Ovary (tissue), 9 donors: Measurements from ENCODE around the gene PDE3A. TPM values are rescaled to one million over a fixed set of nuclear protein-coding genes. Genes with fewer than 3 reads are reported as not detected.

Experiments used
- DNase-seq, 5 donors: peaks; one replicate each; pipeline ENCODE4 v3.0.0-alpha.2; 2019 to 2020
- H3K27ac ChIP-seq, 2 donors: fragments of 200-600 bp; one replicate each; pipeline versions ENCODE4 v1.5.1 to v1.8.0; 2019 to 2022
- H3K27me3 ChIP-seq: fragments of 200-600 bp; one replicate; pipeline ENCODE4 v1.8.0; 2022
- H3K36me3 ChIP-seq: fragments of 200-600 bp; sonication (generic); one replicate; pipeline ENCODE4 v1.5.1; 2019
- H3K4me1 ChIP-seq: one replicate; pipeline ENCODE4 v1.8.1; 2013; ENCODE audit warnings: mild to moderate bottlenecking, moderate library complexity; ENCODE audit not compliant: insufficient read depth
- H3K4me3 ChIP-seq: fragments of 200-600 bp; sonication (generic); one replicate; pipeline ENCODE4 v1.5.1; 2017
- H3K9me3 ChIP-seq, 2 donors: fragments of 200-600 bp in 1 of 2; sonication (generic) in 1 of 2; one replicate each; pipeline versions ENCODE4 v1.5.1 to v1.8.1; 2013 to 2019; ENCODE audit warnings: mild to moderate bottlenecking in 1 of 2, moderate library complexity in 1 of 2
- EP300 ChIP-seq: sonication (generic); formaldehyde crosslinking; IDR thresholded peaks from one replicate; pipeline ENCODE4 v1.6.1; 2017; ENCODE audit warnings: antibody characterized with exemption
- POLR2A ChIP-seq: fragments of 450-650 bp; IDR thresholded peaks from one replicate; pipeline ENCODE4 v1.6.1; 2017; ENCODE audit warnings: antibody characterized with exemption, mild to moderate bottlenecking, moderate library complexity
- WGBS, 3 donors: extraction: QIAGEN DNeasy Blood & Tissue Kit in 1 of 3; methylation state at CpG; one replicate each; pipeline versions ENCODE4 v1.1.5 to v1.1.7; 2013 to 2017; 5-methylcytosine and 5-hydroxymethylcytosine counted together
- intact Hi-C, 4 donors: fragments of 100-400 bp; cut with DNase I; formaldehyde crosslinking; loops; one replicate each; pipeline versions ENCODE4 v1.11.0 to v1.15.1; 2022 to 2023
- polyA plus RNA-seq, 2 donors: library from polyadenylated mRNA; stranded (reverse); fragments of 200-250 nt in 1 of 2; fragments of 350-450 nt in 1 of 2; fragmentation: Illumina TruSeq in 1 of 2; extraction: RNeasy Lipid Tissue Mini Kit (QIAGEN cat#74804) in 1 of 2; gene quantifications; one replicate each; pipeline ENCODE4 v1.2.3, GENCODE V29; 2013 to 2014
- total RNA-seq, 7 donors: library from RNA; depleted of rRNA in 2 of 7; stranded (reverse); fragments of >200 nt in 2 of 7; fragmentation: NEBNext Ultra II Directional in 3 of 7; extraction: Animal tissue kit (Norgen Biotek cat#: 25700) in 3 of 7; gene quantifications; one replicate each; pipeline versions ENCODE4 v1.1.0 to v1.2.4, GENCODE V29; 2016 to 2023
- TF ChIP-seq, protein P1 (sequence below), 3 donors: fragments of 450-650 bp in 2 of 3; fragments of 200-600 bp in 1 of 3; IDR thresholded peaks; one replicate each; pipeline versions ENCODE4 v1.5.1 to v1.8.0; 2016 to 2022; ENCODE audit warnings: antibody characterized with exemption in 3 of 3, mild to moderate bottlenecking in 1 of 3
- donor health status: DM: no; HTN: no; CAD: no; lungs with moderate emphysema.
- donor health status: DM: no; HTN: no; CAD: no.
- donor health status: Bipolar disorder and iron deficiency.
- donor health status: DM: yes; HTN: yes; CAD: no.
- donor health status: DM: no; HTN: no; CAD: no.
- donor health status: DM: yes; HTN: yes; CAD: no.

PDE3A gene
- total and polyA plus RNA-seq, 9 donors: 3.7 to 15.2 (median 7.1) TPM

DNA sequence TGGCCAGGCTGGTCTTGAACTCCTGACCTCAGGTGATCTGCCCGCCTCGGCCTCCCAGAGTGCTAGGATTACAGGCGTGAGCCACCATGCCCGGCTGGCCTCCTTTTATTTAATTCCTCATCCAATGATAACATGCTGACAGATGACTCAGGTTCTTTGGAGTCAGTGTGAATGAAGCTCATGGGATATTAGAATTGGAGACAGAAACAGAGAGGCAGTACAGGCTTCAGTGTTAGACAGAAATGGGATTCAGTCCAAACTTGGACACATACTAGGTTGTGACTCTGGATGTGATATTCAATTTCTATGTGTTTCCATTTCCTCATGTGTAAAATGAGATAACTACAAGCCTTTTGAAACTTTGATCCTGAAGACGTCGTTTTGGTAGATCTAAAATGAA lies 47.3 kb downstream of the PDE3A start:
- DNase-seq: no peak
- no peak for TF ChIP-seq EP300
- no peak for TF ChIP-seq POLR2A
- TF ChIP-seq, protein P1, sequence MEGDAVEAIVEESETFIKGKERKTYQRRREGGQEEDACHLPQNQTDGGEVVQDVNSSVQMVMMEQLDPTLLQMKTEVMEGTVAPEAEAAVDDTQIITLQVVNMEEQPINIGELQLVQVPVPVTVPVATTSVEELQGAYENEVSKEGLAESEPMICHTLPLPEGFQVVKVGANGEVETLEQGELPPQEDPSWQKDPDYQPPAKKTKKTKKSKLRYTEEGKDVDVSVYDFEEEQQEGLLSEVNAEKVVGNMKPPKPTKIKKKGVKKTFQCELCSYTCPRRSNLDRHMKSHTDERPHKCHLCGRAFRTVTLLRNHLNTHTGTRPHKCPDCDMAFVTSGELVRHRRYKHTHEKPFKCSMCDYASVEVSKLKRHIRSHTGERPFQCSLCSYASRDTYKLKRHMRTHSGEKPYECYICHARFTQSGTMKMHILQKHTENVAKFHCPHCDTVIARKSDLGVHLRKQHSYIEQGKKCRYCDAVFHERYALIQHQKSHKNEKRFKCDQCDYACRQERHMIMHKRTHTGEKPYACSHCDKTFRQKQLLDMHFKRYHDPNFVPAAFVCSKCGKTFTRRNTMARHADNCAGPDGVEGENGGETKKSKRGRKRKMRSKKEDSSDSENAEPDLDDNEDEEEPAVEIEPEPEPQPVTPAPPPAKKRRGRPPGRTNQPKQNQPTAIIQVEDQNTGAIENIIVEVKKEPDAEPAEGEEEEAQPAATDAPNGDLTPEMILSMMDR (IDR thresholded peaks at IDR 0.05): no peak
- Histone ChIP-seq H3K4me1 (peaks cover 2% of the 10 kb centered on the region), H3K27me3 (no peaks in the 10 kb centered on the region), H3K27ac (no peak overlapping the region), H3K36me3 (no peaks in the 10 kb centered on the region), H3K4me3 (no peak overlapping the region), H3K9me3 (no peaks in the 10 kb centered on the region)
- 64 to 71% (median 71%) methylated on average over 6 of the region's 6 CpGs for WGBS, 3 donors
- intact Hi-C loops: no loop called here

DNA sequence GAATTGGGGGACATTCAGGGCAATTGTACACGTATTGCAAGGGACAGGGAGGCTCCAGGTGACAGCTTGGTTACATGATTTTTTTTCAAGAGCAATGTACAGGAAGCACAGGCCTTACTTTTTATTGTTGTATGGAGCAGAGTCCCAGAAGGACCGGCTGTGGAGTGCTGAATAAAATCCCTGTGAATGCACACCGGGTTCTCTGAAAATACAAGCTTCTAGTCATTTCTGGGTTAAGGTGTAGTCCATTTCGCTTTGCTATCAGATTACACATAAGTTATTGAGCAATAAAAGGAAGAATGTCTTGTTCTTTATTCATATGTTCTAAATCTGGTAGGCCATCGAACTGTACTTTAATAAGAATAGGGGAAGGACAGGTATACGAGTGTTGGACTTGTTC lies 52.2 kb downstream of the PDE3A start:
- Histone ChIP-seq H3K9me3 (no peaks in the 10 kb centered on the region), H3K27me3 (no peaks in the 10 kb centered on the region), H3K36me3 (no peaks in the 10 kb centered on the region), H3K27ac (no peak overlapping the region), H3K4me1 (no peaks in the 10 kb centered on the region), H3K4me3 (no peak overlapping the region)
- intact Hi-C loops: no loop called here
- WGBS, 3 donors: 87 to 94% (median 92%) methylated on average over 6 of the region's 6 CpGs
- DNase-seq: no peak
- TF ChIP-seq, protein P1 (IDR thresholded peaks at IDR 0.05): no peak
- no peak for TF ChIP-seq EP300
- TF ChIP-seq POLR2A: no peak

DNA sequence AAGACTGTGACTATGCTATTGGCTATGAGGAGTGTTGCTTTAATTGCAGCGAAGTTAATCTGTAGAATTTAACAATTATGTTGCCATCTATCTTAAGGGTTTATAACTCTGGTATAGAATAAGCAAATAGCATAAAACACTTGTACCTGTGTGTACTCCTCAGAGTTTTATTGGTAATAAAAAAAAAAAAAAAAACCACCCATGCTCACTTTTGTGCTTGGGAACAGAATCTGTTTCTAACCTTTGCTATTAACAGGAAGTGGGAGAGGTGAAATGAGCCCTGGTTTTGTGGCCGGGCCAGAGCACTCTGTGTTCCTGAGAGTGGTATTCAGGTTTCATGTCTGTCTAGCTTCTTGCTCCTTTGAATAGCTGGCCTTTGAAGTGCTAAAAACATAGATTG lies 53.1 kb downstream of the PDE3A start:
- H3K4me3 ChIP-seq: no peak overlapping the region
- H3K27ac ChIP-seq: no peak overlapping the region
- 81 to 89% (median 84%) methylated on average over 2 of the region's 2 CpGs for WGBS, 3 donors
- no peaks in the 10 kb centered on the region for H3K4me1 ChIP-seq
- H3K9me3 ChIP-seq: no peaks in the 10 kb centered on the region
- intact Hi-C loops: no loop called here
- no peaks in the 10 kb centered on the region for H3K36me3 ChIP-seq
- no peak for DNase-seq
- H3K27me3 ChIP-seq: no peaks in the 10 kb centered on the region
- TF ChIP-seq, protein P1 (IDR thresholded peaks at IDR 0.05): no peak
- TF ChIP-seq EP300: no peak
- no peak for TF ChIP-seq POLR2A

DNA sequence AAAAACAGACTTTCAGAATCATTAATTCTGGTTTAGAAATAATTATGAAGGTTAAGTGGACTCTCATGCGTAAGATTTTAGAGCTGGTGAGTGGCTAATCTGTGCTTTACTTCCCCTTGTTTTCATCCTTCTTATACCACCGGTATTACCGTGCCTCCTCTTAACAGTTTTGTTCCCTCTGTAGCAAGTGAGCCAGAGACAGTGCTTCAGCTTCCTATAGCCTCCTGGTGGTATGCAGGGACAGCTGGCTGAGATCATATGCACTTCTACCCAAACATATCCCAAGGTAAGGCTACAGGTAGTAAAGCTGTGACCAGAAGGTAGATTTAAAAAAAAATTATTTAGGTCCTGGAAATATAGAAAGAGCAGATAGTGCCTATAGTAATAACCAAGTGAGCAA lies 55.2 kb downstream of the PDE3A start:
- WGBS, 3 donors: 81 to 92% (median 89%) methylated on average over 3 of the region's 3 CpGs
- intact Hi-C loops: no loop called here
- Histone ChIP-seq H3K9me3 (no peaks in the 10 kb centered on the region), H3K4me3 (no peak overlapping the region), H3K27ac (no peak overlapping the region), H3K4me1 (no peaks in the 10 kb centered on the region), H3K36me3 (no peaks in the 10 kb centered on the region), H3K27me3 (no peaks in the 10 kb centered on the region)
- no peak for DNase-seq
- TF ChIP-seq EP300 (no peak), POLR2A (no peak)
- TF ChIP-seq, protein P1 (IDR thresholded peaks at IDR 0.05): no peak

DNA sequence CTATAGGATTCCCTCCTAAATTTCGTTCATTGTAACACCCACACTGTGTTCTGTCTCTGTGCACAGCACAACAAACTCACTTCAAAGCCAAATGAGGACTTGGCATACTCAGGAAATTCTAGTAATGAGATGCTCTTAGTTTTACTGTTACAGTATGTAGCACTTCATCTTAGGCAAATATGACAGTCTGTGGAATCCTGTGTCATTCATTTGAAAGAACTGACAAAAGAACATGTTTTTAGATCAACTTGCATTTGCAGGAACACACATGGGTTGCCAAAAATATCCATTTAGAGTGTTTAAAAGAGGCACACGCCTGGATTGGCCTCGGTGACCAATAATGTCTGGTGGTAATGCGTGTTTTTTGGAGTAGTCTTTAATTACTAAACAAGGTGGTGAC lies 56.5 kb downstream of the PDE3A start:
- no peak overlapping the region for H3K27ac ChIP-seq
- DNase-seq: no peak
- 81 to 90% (median 86%) methylated on average over 4 of the region's 4 CpGs for WGBS, 3 donors
- intact Hi-C loops: no loop called here
- H3K4me1 ChIP-seq: no peaks in the 10 kb centered on the region
- H3K9me3 ChIP-seq: no peaks in the 10 kb centered on the region
- no peaks in the 10 kb centered on the region for H3K36me3 ChIP-seq
- H3K4me3 ChIP-seq: no peak overlapping the region
- TF ChIP-seq POLR2A: no peak
- TF ChIP-seq, protein P1 (IDR thresholded peaks at IDR 0.05): no peak
- no peak for TF ChIP-seq EP300
- H3K27me3 ChIP-seq: no peaks in the 10 kb centered on the region
